Endodermal cell (in vitro differentiated cells): ENCODE data around the gene ZNF22. TPM values are rescaled to one million over a fixed set of nuclear protein-coding genes. Genes with fewer than 3 reads are reported as not detected.

Experiments
- DNase-seq: peaks from one replicate; pipeline ENCODE4 v3.0.0-alpha.2; 2017
- H3K27ac ChIP-seq: 2 replicates; pipeline ENCODE4 v1.5.1; 2013; ENCODE audit warnings: mild to moderate bottlenecking, low read depth, low read length, moderate library complexity
- H3K27me3 ChIP-seq: 2 replicates; pipeline ENCODE4 v1.6.1; 2013; ENCODE audit warnings: mild to moderate bottlenecking, low read length, moderate library complexity; ENCODE audit not compliant: insufficient read depth, control insufficient read depth, poor library complexity, severe bottlenecking
- H3K36me3 ChIP-seq: 2 replicates; pipeline ENCODE4 v1.7.0; 2013; ENCODE audit warnings: mild to moderate bottlenecking, low read length, moderate library complexity; ENCODE audit not compliant: control insufficient read depth, insufficient read depth
- H3K4me1 ChIP-seq: one replicate; pipeline ENCODE4 v1.7.0; 2013; ENCODE audit warnings: low read length; ENCODE audit not compliant: control insufficient read depth, insufficient read depth
- H3K4me3 ChIP-seq: 2 replicates; pipeline ENCODE4 v1.5.1; 2013; ENCODE audit warnings: mild to moderate bottlenecking, low read length, moderate library complexity
- H3K9ac ChIP-seq: 2 replicates; pipeline ENCODE4 v1.6.1; 2013; ENCODE audit warnings: mild to moderate bottlenecking, low read length, moderate library complexity; ENCODE audit not compliant: poor library complexity, severe bottlenecking; ENCODE audit errors: extremely low read depth
- H3K9me3 ChIP-seq: 2 replicates; pipeline ENCODE4 v1.6.1; 2013; ENCODE audit warnings: mild to moderate bottlenecking, low read length, moderate library complexity; ENCODE audit not compliant: control insufficient read depth
- H3K27ac Mint-ChIP-seq: 2 replicates; pipeline ENCODE4 v1.8.0; 2020; ENCODE audit warnings: mixed read lengths
- H3K27me3 Mint-ChIP-seq: 2 replicates; pipeline ENCODE4 v1.8.0; 2021; ENCODE audit warnings: mild to moderate bottlenecking, mixed read lengths; ENCODE audit not compliant: insufficient read depth
- H3K36me3 Mint-ChIP-seq: 2 replicates; pipeline ENCODE4 v1.8.0; 2020; ENCODE audit warnings: low read depth, mixed read lengths
- H3K4me1 Mint-ChIP-seq: 2 replicates; pipeline ENCODE4 v1.8.0; 2020; ENCODE audit warnings: mixed read lengths
- H3K4me3 Mint-ChIP-seq: 2 replicates; pipeline ENCODE4 v1.8.0; 2020; ENCODE audit warnings: mild to moderate bottlenecking, moderate library complexity, mixed read lengths
- H3K9me3 Mint-ChIP-seq: 2 replicates; pipeline ENCODE4 v1.8.0; 2020; ENCODE audit warnings: mild to moderate bottlenecking, mixed read lengths
- WGBS, 2 experiments: methylation state at CpG; one replicate each; pipeline versions ENCODE4 v1.1.5 to v1.1.7; 2013; ENCODE audit warnings: missing lambda C conversion rate in 2 of 2, mixed read lengths in 1 of 2; ENCODE audit not compliant: insufficient coverage in 1 of 2, insufficient read length in 1 of 2; 5-methylcytosine and 5-hydroxymethylcytosine counted together
- total RNA-seq, 2 donors: library from RNA; stranded (reverse); fragmentation: NEBNext Ultra II Directional in 1 of 2; extraction: Animal tissue kit (Norgen Biotek cat#: 25700) in 1 of 2; gene quantifications; 2 replicates in 1 of 2; 3 replicates in 1 of 2; pipeline ENCODE4 v1.2.1, GENCODE V29; 2021
- TF ChIP-seq, protein P1 (sequence below): fragments of 200-600 bp; sonication (generic); conservative IDR thresholded peaks from 2 replicates; pipeline ENCODE4 v1.5.0; 2021; ENCODE audit warnings: antibody characterized with exemption, mild to moderate bottlenecking

The ZNF22 gene
- total RNA-seq, 2 donors from 2014 or later = 35.5 to 42.5 TPM

DNA sequence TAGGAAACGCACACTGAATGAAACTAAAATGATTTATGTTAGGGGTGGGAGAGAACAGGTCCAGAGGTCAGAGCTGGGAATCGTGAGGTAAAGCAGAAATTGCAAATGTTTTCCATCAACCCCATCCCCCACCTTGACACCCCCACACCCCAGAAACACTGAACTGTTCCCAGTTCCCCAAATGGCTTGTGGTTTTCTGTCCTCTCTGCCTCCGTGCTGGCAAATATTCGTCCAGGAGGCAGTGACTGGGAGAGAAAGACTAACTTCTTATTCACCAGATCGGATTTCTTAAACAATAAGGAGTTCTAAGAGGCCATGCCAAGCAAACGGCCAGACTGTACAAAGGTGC lies 41.9 kb upstream of the ZNF22 start:
- 0 to 17% methylated on average over 1 to 5 of the region's 6 CpGs for WGBS, 2 experiments

DNA sequence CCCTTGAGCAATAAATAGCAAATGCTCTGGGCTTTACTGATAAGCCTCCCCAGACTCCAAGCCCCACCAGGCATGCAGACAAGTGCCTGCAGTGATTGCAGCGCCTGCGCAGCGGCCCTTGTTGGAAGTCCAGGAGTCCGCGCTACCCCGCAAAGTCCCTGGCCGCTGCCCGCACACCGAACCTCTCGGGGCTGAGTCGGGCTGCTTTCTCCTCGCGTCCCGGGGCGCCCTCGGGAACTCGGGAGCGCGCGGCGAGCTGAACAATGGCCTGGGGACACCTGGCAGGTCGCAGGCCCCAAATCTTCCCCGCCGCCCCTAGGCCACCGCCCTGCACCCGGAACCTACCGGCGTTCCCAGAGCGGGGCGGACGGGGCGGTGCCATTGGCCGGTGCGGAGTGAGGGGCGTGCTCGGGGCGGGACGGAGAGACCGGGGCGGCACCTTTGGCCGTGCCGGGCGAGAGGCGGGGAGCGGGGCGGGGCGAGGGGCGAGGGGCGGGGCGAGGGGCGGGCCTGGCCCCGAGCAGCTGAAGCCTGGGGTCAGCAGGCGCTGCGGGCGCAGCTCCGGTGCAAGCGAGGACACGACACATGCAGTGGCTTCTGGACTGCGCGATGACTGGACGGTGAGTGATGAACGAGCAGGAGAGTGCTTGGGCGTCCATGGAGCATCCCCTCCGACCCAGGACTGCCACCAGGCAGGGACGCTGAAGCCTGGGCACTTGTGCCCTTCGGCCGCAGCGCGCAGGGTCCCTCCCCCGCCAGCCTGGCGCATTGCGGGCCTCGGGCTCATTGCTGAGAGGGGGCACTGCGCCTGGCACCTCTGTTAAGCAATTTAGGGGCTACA lies 41.3 kb upstream of the ZNF22 start, which contains the start of gene RASSF4:
Gene RASSF4, plus strand, starts transcription at position 556 of the 841 bp plus-strand sequence. CDS start 10,401 bp downstream, outside the sequence.
- TF ChIP-seq, protein P1, sequence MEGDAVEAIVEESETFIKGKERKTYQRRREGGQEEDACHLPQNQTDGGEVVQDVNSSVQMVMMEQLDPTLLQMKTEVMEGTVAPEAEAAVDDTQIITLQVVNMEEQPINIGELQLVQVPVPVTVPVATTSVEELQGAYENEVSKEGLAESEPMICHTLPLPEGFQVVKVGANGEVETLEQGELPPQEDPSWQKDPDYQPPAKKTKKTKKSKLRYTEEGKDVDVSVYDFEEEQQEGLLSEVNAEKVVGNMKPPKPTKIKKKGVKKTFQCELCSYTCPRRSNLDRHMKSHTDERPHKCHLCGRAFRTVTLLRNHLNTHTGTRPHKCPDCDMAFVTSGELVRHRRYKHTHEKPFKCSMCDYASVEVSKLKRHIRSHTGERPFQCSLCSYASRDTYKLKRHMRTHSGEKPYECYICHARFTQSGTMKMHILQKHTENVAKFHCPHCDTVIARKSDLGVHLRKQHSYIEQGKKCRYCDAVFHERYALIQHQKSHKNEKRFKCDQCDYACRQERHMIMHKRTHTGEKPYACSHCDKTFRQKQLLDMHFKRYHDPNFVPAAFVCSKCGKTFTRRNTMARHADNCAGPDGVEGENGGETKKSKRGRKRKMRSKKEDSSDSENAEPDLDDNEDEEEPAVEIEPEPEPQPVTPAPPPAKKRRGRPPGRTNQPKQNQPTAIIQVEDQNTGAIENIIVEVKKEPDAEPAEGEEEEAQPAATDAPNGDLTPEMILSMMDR = no peak
- Mint-ChIP-seq H3K36me3 (peaks cover 8% of the 10 kb centered on the region), H3K4me1 (peaks cover 32% of the 10 kb centered on the region), H3K27ac (peak within 1 kb of the TSS; percentile 91), H3K9me3 (peaks cover 2% of the 10 kb centered on the region), H3K4me3 (peak within 1 kb of the TSS; percentile 74), H3K27me3 (peaks cover 18% of the 10 kb centered on the region)
- Histone ChIP-seq H3K9me3 (no peaks in the 10 kb centered on the region), H3K4me3 (peak within 1 kb of the TSS; percentile 94), H3K9ac (peak within 1 kb of the TSS; percentile 64), H3K36me3 (no peaks in the 10 kb centered on the region), H3K27ac (peak within 1 kb of the TSS; percentile 72), H3K27me3 (peaks cover 9% of the 10 kb centered on the region), H3K4me1 (peaks cover 12% of the 10 kb centered on the region)
- peak; percentile 98 for DNase-seq
- WGBS, 2 experiments = 2 to 12% methylated on average over 23 to 74 of the region's 74 CpGs

More for the DNA sequence above, 41.9 kb upstream of the ZNF22 start:
- Histone ChIP-seq H3K36me3 (no peaks in the 10 kb centered on the region), H3K4me3 (peak overlapping the region; percentile 94), H3K9me3 (no peaks in the 10 kb centered on the region), H3K9ac (peak overlapping the region; percentile 64), H3K27me3 (peaks cover 9% of the 10 kb centered on the region), H3K4me1 (peaks cover 6% of the 10 kb centered on the region), H3K27ac (peak overlapping the region; percentile 72)
- peak overlapping the region; percentile 74 for H3K4me3 Mint-ChIP-seq
- no peak for DNase-seq
- H3K36me3 Mint-ChIP-seq = peaks cover 8% of the 10 kb centered on the region
- TF ChIP-seq, protein P1 = no peak
- H3K9me3 Mint-ChIP-seq = peaks cover 2% of the 10 kb centered on the region
- H3K4me1 Mint-ChIP-seq = peaks cover 26% of the 10 kb centered on the region
- peaks cover 18% of the 10 kb centered on the region for H3K27me3 Mint-ChIP-seq
- peak overlapping the region; percentile 91 for H3K27ac Mint-ChIP-seq

DNA sequence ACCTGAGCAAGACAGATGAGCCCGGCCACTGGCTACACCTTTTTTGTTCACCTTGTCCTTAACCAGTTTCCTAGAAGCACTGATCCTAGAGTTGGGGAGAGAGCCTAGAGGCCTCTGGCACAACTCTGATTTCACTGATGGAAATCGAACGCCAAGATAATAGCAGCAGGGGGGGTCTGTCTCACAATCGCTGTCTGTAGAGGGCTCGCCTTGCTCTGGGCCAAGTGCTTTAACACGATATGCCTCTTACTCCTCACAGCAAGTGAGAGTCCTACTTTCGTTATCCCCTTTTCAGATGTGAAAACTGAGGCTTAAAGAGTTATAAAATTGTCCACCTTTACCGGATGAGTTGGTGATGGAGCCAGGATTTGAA lies 40.6 kb upstream of the ZNF22 start:
- Histone ChIP-seq H3K27me3 (peaks cover 9% of the 10 kb centered on the region), H3K36me3 (no peaks in the 10 kb centered on the region), H3K27ac (no peak overlapping the region), H3K9me3 (no peaks in the 10 kb centered on the region), H3K4me3 (peak overlapping the region; percentile 77), H3K4me1 (peaks cover 14% of the 10 kb centered on the region), H3K9ac (no peak overlapping the region)
- Mint-ChIP-seq H3K4me1 (peaks cover 38% of the 10 kb centered on the region), H3K27me3 (peaks cover 18% of the 10 kb centered on the region), H3K36me3 (peaks cover 8% of the 10 kb centered on the region), H3K9me3 (peaks cover 2% of the 10 kb centered on the region), H3K4me3 (peak overlapping the region; percentile 74), H3K27ac (no peak overlapping the region)
- TF ChIP-seq, protein P1 = no peak
- DNase-seq = no peak
- WGBS, 2 experiments = 43 to 70% methylated on average over 2 to 8 of the region's 8 CpGs
